GM23248 (cell line): ENCODE measurements around the gene CCT3. TPM values are rescaled to one million over a fixed set of nuclear protein-coding genes. Genes with fewer than 3 reads are reported as not detected.

Source experiments
- DNase-seq: peaks from one replicate; pipeline ENCODE4 v3.0.0-alpha.2; 2015
- H2AFZ ChIP-seq: fragments of 200-600 bp; sonication (generic); 2 replicates; pipeline ENCODE4 v1.6.1; 2016; ENCODE audit warnings: antibody characterized with exemption
- H3F3A ChIP-seq: fragments of 200-600 bp; sonication (generic); 2 replicates; pipeline ENCODE4 v1.6.1; 2016; ENCODE audit warnings: mild to moderate bottlenecking, antibody characterized with exemption, mixed run types; ENCODE audit not compliant: insufficient read depth
- H3K27ac ChIP-seq: fragments of 200-600 bp; sonication (generic); 2 replicates; pipeline ENCODE4 v1.5.1; 2016; ENCODE audit warnings: mild to moderate bottlenecking
- H3K27me3 ChIP-seq: fragments of 200-600 bp; sonication (generic); replicated peaks from 2 replicates; pipeline ENCODE4 v1.6.1; 2016; ENCODE audit warnings: mild to moderate bottlenecking; ENCODE audit not compliant: insufficient read depth
- H3K36me3 ChIP-seq: fragments of 200-600 bp; sonication (generic); 2 replicates; pipeline ENCODE4 v1.6.1; 2016; ENCODE audit warnings: low read depth, mild to moderate bottlenecking
- H3K4me1 ChIP-seq: fragments of 200-600 bp; sonication (generic); 2 replicates; pipeline ENCODE4 v1.6.1; 2016; ENCODE audit warnings: mild to moderate bottlenecking; ENCODE audit not compliant: insufficient read depth
- H3K4me2 ChIP-seq: fragments of 200-600 bp; sonication (generic); one replicate; pipeline ENCODE4 v1.6.1; 2016; ENCODE audit warnings: mild to moderate bottlenecking; ENCODE audit not compliant: unreplicated experiment
- H3K4me3 ChIP-seq: fragments of 200-600 bp; sonication (generic); 2 replicates; pipeline ENCODE4 v1.5.1; 2016; ENCODE audit warnings: mild to moderate bottlenecking
- H3K79me2 ChIP-seq: fragments of 200-600 bp; sonication (generic); 2 replicates; pipeline ENCODE4 v1.6.1; 2016; ENCODE audit warnings: mild to moderate bottlenecking; ENCODE audit not compliant: insufficient read depth
- H3K9ac ChIP-seq: fragments of 200-600 bp; sonication (generic); 2 replicates; pipeline ENCODE4 v1.6.1; 2016; ENCODE audit warnings: mild to moderate bottlenecking
- H3K9me2 ChIP-seq: fragments of 200-600 bp; sonication (generic); 2 replicates; pipeline ENCODE4 v1.6.1; 2016; ENCODE audit warnings: mixed run types, mild to moderate bottlenecking, moderate library complexity; ENCODE audit not compliant: insufficient read depth
- H3K9me3 ChIP-seq: fragments of 200-600 bp; sonication (generic); one replicate; pipeline ENCODE4 v1.6.1; 2017; ENCODE audit warnings: low read depth
- H4K20me1 ChIP-seq: fragments of 200-600 bp; sonication (generic); 2 replicates; pipeline ENCODE4 v1.6.0; 2016; ENCODE audit not compliant: insufficient read depth
- EZH2 ChIP-seq: fragments of 200-600 bp; sonication (generic); IDR thresholded peaks from 2 replicates; pipeline ENCODE4 v1.6.1; 2018; ENCODE audit warnings: antibody characterized with exemption, mild to moderate bottlenecking; ENCODE audit not compliant: insufficient read depth, poor library complexity, severe bottlenecking
- EZH2phosphoT487 ChIP-seq: fragments of 200-600 bp; sonication (generic); IDR thresholded peaks from 2 replicates; pipeline ENCODE4 v1.6.1; 2018; ENCODE audit warnings: antibody characterized with exemption, moderate library complexity, mild to moderate bottlenecking, low read depth; ENCODE audit not compliant: insufficient read depth
- WGBS, 2 experiments: methylation state at CpG; one replicate each; pipeline ENCODE4 v1.1.6; 2015 to 2017; ENCODE audit warnings: low lambda C conversion rate in 2 of 2, low coverage in 1 of 2; ENCODE audit errors: missing lambda C conversion rate in 2 of 2; 5-methylcytosine and 5-hydroxymethylcytosine counted together
- in situ Hi-C: fragments of 300-500 bp; cut with MboI; formaldehyde crosslinking; loops from 2 replicates; pipeline ENCODE4 v1.15.0; 2020
- polyA plus RNA-seq: library from polyadenylated mRNA; unstranded; fragments of >200 nt; fragmentation: Nextera tagmentation; extraction: Ambion mirVana; gene quantifications from 2 replicates; pipeline ENCODE4 v1.2.1, GENCODE V29; 2016
- total RNA-seq: library from RNA; depleted of rRNA; stranded (reverse); fragments of >200 nt; shearing (Covaris generic); gene quantifications from 2 replicates; pipeline ENCODE4 v1.2.3, GENCODE V29; 2014

Gene CCT3
- total and polyA plus RNA-seq, 2 experiments from 2014 or later = 226 to 307 TPM

DNA sequence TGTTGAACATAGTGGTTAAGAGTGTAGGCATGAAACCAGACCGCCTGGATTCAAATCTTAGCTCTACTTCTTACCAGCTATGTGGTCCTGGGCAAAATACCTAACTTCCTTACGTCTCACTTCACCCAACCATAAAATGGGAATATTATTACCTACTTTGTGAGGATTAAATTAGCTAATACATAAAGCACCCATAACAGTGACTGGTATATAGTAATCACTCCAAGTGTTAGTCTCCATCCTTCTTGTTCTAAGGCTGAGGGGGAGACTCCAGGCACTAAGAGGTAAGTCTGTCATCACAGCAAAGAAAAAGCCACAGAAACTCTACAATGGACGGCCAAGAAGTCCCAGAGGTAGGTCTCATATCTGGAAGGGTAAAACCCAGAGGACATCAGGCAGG, 58.3 kb downstream of the CCT3 start:
- in situ Hi-C loops = no loop called here
- no peaks in the 10 kb centered on the region for H3K9me3 ChIP-seq
- H3K4me1 ChIP-seq = peaks cover 27% of the 10 kb centered on the region
- DNase-seq = no peak
- no peak overlapping the region for H3K9ac ChIP-seq
- WGBS, 2 experiments = 95 to 100% methylated on average over 3 of the region's 3 CpGs
- H3K27me3 ChIP-seq = no peaks in the 10 kb centered on the region
- TF ChIP-seq EZH2 = no peak
- H3K4me3 ChIP-seq = no peak overlapping the region
- no peak overlapping the region for H2AFZ ChIP-seq
- peaks cover 4% of the 10 kb centered on the region; the same call in 1 of the 2 replicates for H4K20me1 ChIP-seq
- H3K4me2 ChIP-seq = no peak overlapping the region
- H3K36me3 ChIP-seq = peaks cover 19% of the 10 kb centered on the region
- peaks cover 39% of the 10 kb centered on the region for H3F3A ChIP-seq
- H3K9me2 ChIP-seq = no peaks in the 10 kb centered on the region
- peaks cover 59% of the 10 kb centered on the region for H3K79me2 ChIP-seq
- H3K27ac ChIP-seq = no peak overlapping the region

DNA sequence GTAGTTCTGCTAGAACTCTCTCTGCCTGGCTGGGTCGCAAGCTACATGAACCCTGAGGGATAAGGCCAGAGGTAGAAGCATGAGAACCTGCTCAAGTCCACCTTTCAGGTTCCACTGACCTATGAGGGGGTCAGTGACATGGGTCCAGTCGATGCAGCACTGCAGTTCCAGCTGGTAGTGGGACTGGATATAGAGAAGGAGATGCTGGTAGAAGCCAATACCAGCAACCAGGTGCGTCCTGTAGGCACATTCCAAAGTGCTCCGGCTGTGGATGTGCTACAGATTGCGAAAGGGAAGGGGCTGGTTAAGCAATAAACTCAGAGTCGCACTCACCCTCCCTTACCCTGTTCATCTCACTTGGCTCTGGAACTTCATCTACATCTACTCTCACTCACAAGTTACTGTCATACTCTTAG, 61.1 kb downstream of the CCT3 start:
- Histone ChIP-seq H3K9ac (no peak overlapping the region), H3K4me3 (no peak overlapping the region), H3K27ac (peak overlapping the region; percentile 53), H4K20me1 (peaks cover 4% of the 10 kb centered on the region; the same call in 1 of the 2 replicates), H2AFZ (no peak overlapping the region), H3K4me2 (no peak overlapping the region), H3F3A (peaks cover 19% of the 10 kb centered on the region), H3K27me3 (no peaks in the 10 kb centered on the region), H3K79me2 (peaks cover 46% of the 10 kb centered on the region), H3K9me3 (no peaks in the 10 kb centered on the region), H3K4me1 (peaks cover 10% of the 10 kb centered on the region), H3K9me2 (no peaks in the 10 kb centered on the region), H3K36me3 (peaks cover 45% of the 10 kb centered on the region)
- WGBS, 2 experiments = 64 to 73% methylated on average over 6 of the region's 6 CpGs
- TF ChIP-seq EZH2phosphoT487 (no peak), EZH2 (no peak)
- in situ Hi-C loops = no loop called here
- peak; percentile 58 for DNase-seq

DNA sequence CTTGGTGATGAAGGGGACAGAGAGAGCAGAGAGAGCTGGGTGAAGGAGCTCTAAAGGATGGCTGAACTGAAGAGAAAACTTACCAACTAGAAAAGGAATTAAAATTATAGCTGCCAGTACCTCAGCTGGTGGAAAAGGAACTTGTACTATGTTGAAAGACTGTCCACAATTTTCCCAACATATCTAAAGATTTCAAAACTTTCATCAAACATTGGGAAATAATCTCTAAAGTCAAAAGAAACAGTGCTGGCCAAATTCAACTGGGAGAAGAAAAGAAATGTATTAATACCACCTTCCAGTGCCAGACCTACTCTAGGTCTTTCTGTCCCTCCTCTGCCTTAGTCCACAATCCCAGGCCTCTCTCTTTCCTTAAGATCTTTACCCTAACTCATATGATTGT, 61.6 kb downstream of the CCT3 start:
- H4K20me1 ChIP-seq = peaks cover 4% of the 10 kb centered on the region; the same call in 1 of the 2 replicates
- peaks cover 8% of the 10 kb centered on the region for H3K4me1 ChIP-seq
- H3K27me3 ChIP-seq = no peaks in the 10 kb centered on the region
- H3F3A ChIP-seq = peaks cover 15% of the 10 kb centered on the region
- H3K36me3 ChIP-seq = peaks cover 49% of the 10 kb centered on the region
- H3K4me2 ChIP-seq = no peak overlapping the region
- no peak overlapping the region for H2AFZ ChIP-seq
- H3K9me2 ChIP-seq = no peaks in the 10 kb centered on the region
- peaks cover 41% of the 10 kb centered on the region for H3K79me2 ChIP-seq
- H3K4me3 ChIP-seq = no peak overlapping the region
- no peak overlapping the region for H3K9ac ChIP-seq
- in situ Hi-C loops = no loop called here
- TF ChIP-seq EZH2 (no peak), EZH2phosphoT487 (no peak)
- H3K9me3 ChIP-seq = no peaks in the 10 kb centered on the region
- H3K27ac ChIP-seq = peak overlapping the region; percentile 53
- peak; percentile 61 for DNase-seq

- WGBS, 2 experiments = 95% methylated on average over 3 of the region's 3 CpGs
- Histone ChIP-seq H3K79me2 (no peaks in the 10 kb centered on the region), H2AFZ (no peak overlapping the region), H3K9ac (no peak overlapping the region), H3F3A (peaks cover 14% of the 10 kb centered on the region), H4K20me1 (no peaks in the 10 kb centered on the region), H3K4me2 (no peak overlapping the region), H3K36me3 (peaks cover 61% of the 10 kb centered on the region), H3K9me2 (no peaks in the 10 kb centered on the region), H3K4me3 (no peak overlapping the region), H3K9me3 (no peaks in the 10 kb centered on the region), H3K27ac (no peak overlapping the region), H3K27me3 (no peaks in the 10 kb centered on the region), H3K4me1 (no peaks in the 10 kb centered on the region)
- in situ Hi-C loops = no loop called here
- no peak for DNase-seq
- TF ChIP-seq EZH2phosphoT487 = no peak
- TF ChIP-seq EZH2 = no peak
These were observed 67.8 kb downstream of the CCT3 start for GRCh38 chr1:156270314-156270713.

DNA sequence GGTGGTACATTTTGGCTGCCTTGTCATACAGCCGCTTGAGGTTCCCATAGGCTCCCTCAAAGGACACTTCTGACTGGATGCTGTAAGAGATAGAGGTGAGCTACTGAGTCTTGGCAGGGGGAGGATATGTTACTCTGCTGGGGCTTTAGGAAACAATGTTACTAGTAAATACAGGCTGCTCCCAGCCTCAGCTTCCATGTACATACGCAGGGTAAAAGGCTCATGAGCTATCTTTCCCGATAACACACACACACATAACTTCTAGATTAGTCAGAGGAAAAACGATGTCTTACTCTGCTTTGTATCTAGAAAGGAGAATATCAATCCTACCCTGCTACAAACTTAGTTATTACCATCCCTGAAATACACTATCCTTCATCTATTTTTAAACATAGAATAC, 69.8 kb downstream of the CCT3 start:
- Histone ChIP-seq H4K20me1 (no peaks in the 10 kb centered on the region), H3K4me3 (no peak overlapping the region), H3K4me2 (no peak overlapping the region), H3K36me3 (peaks cover 46% of the 10 kb centered on the region), H3K27ac (no peak overlapping the region), H2AFZ (no peak overlapping the region), H3F3A (peaks cover 30% of the 10 kb centered on the region), H3K9me3 (no peaks in the 10 kb centered on the region), H3K9ac (no peak overlapping the region; the same call in 1 of the 2 replicates), H3K27me3 (no peaks in the 10 kb centered on the region), H3K4me1 (peaks cover 5% of the 10 kb centered on the region), H3K79me2 (no peaks in the 10 kb centered on the region), H3K9me2 (no peaks in the 10 kb centered on the region)
- DNase-seq = no peak
- TF ChIP-seq EZH2phosphoT487 (no peak), EZH2 (no peak)
- WGBS, 2 experiments = 69 to 78% methylated on average over 4 of the region's 4 CpGs
- in situ Hi-C loops = no loop called here
